CD14-positive monocyte (primary cell): ENCODE measurements around the gene CYP26C1. TPM values are rescaled to one million over a fixed set of nuclear protein-coding genes. Genes with fewer than 3 reads are reported as not detected.
A peak's percentile ranks its signal among the peaks of the same experiment; 100 is the strongest.

Experiments used
- DNase-seq, 3 donors: peaks; one replicate each; pipeline ENCODE4 v3.0.0-alpha.2; 2011 to 2022
- H2AFZ ChIP-seq: 2 replicates; pipeline ENCODE4 v1.6.0; 2012; ENCODE audit warnings: mild to moderate bottlenecking, low read depth, low read length, inconsistent platforms; ENCODE audit not compliant: insufficient read depth, poor library complexity, severe bottlenecking
- H3K27ac ChIP-seq, 2 donors: 1 replicate in 1 of 2; 2 replicates in 1 of 2; pipeline ENCODE4 v1.5.1; 2012 to 2013; ENCODE audit warnings: low read length in 2 of 2, control low read depth in 1 of 2, inconsistent platforms in 1 of 2, low read depth in 1 of 2, mild to moderate bottlenecking in 1 of 2
- H3K27me3 ChIP-seq, 2 donors: one replicate each; pipeline versions ENCODE4 v1.6.0 to v1.6.1; 2011 to 2013; ENCODE audit warnings: low read length in 2 of 2; ENCODE audit not compliant: control insufficient read depth in 2 of 2, insufficient read depth in 2 of 2
- H3K36me3 ChIP-seq, 2 donors: replicated peaks in 1 of 2; 1 replicate in 1 of 2; 2 replicates in 1 of 2; pipeline versions ENCODE4 v1.5.1 to v1.6.1; 2012 to 2013; ENCODE audit warnings: low read length in 2 of 2, control low read depth in 1 of 2, inconsistent platforms in 1 of 2, mild to moderate bottlenecking in 1 of 2; ENCODE audit not compliant: insufficient read depth in 2 of 2, control insufficient read depth in 1 of 2
- H3K4me1 ChIP-seq, 2 donors: 1 replicate in 1 of 2; 2 replicates in 1 of 2; pipeline versions ENCODE4 v1.5.1 to v1.6.1; 2012 to 2013; ENCODE audit warnings: low read length in 2 of 2, control low read depth in 1 of 2, inconsistent platforms in 1 of 2, mild to moderate bottlenecking in 1 of 2, moderate library complexity in 1 of 2; ENCODE audit not compliant: insufficient read depth in 2 of 2, control insufficient read depth in 1 of 2
- H3K4me2 ChIP-seq: replicated peaks from 2 replicates; pipeline ENCODE3; 2012; ENCODE audit warnings: low read length, moderate library complexity, mild to moderate bottlenecking; ENCODE audit not compliant: poor library complexity, severe bottlenecking; ENCODE audit errors: extremely low read depth
- H3K4me3 ChIP-seq, 3 experiments: fragments of 200-600 bp in 1 of 3; sonication (generic) in 1 of 3; replicated peaks in 1 of 3; 1 replicate in 2 of 3; 2 replicates in 1 of 3; pipeline ENCODE4 v1.5.1; 2011 to 2013; ENCODE audit warnings: low read length in 3 of 3, mild to moderate bottlenecking in 3 of 3, control low read depth in 2 of 3, low read depth in 2 of 3, inconsistent platforms in 1 of 3, moderate library complexity in 1 of 3
- H3K79me2 ChIP-seq: 2 replicates; pipeline ENCODE4 v1.6.0; 2012; ENCODE audit warnings: mild to moderate bottlenecking, control low read depth, inconsistent platforms, low read length, moderate library complexity; ENCODE audit not compliant: insufficient read depth
- H3K9ac ChIP-seq: 2 replicates; pipeline ENCODE4 v1.6.0; 2017; ENCODE audit warnings: low read length, mild to moderate bottlenecking; ENCODE audit not compliant: insufficient read depth, poor library complexity, severe bottlenecking
- H3K9me3 ChIP-seq, 2 donors: replicated peaks in 1 of 2; 1 replicate in 1 of 2; 2 replicates in 1 of 2; pipeline versions ENCODE4 v1.5.1 to v1.6.1; 2012 to 2013; ENCODE audit warnings: low read length in 2 of 2, control low read depth in 1 of 2; ENCODE audit not compliant: control insufficient read depth in 1 of 2, insufficient read depth in 1 of 2
- H4K20me1 ChIP-seq: 2 replicates; pipeline ENCODE4 v1.6.0; 2012; ENCODE audit warnings: mild to moderate bottlenecking, low read length, control low read depth, moderate library complexity; ENCODE audit not compliant: insufficient read depth
- H3K27ac Mint-ChIP-seq, 7 donors: one replicate each; pipeline ENCODE4 v1.8.0; 2020; ENCODE audit warnings: mild to moderate bottlenecking in 7 of 7, mixed read lengths in 7 of 7, moderate library complexity in 6 of 7, inconsistent platforms in 2 of 7
- H3K27me3 Mint-ChIP-seq, 3 donors: one replicate each; pipeline ENCODE4 v1.8.0; 2021 to 2022; ENCODE audit warnings: low read depth in 3 of 3, mild to moderate bottlenecking in 3 of 3, mixed read lengths in 3 of 3, moderate library complexity in 3 of 3, inconsistent platforms in 1 of 3
- H3K36me3 Mint-ChIP-seq, 2 donors: one replicate each; pipeline ENCODE4 v1.8.0; 2020; ENCODE audit warnings: mixed read lengths in 2 of 2, inconsistent platforms in 1 of 2, mild to moderate bottlenecking in 1 of 2
- H3K4me1 Mint-ChIP-seq: one replicate; pipeline ENCODE4 v1.8.0; 2020; ENCODE audit warnings: mild to moderate bottlenecking, mixed read lengths
- H3K4me3 Mint-ChIP-seq, 2 donors: one replicate each; pipeline ENCODE4 v1.8.0; 2020; ENCODE audit warnings: mild to moderate bottlenecking in 2 of 2, mixed read lengths in 2 of 2, moderate library complexity in 1 of 2
- H3K9me3 Mint-ChIP-seq, 7 donors: one replicate each; pipeline ENCODE4 v1.8.0; 2020 to 2022; ENCODE audit warnings: mixed read lengths in 7 of 7, mild to moderate bottlenecking in 6 of 7, moderate library complexity in 6 of 7, inconsistent platforms in 2 of 7
- CTCF ChIP-seq: fragments of 200-600 bp; IDR thresholded peaks from one replicate; pipeline ENCODE4 v1.8.0; 2022; ENCODE audit warnings: antibody characterized with exemption, mild to moderate bottlenecking
- WGBS: methylation state at CpG from one replicate; pipeline ENCODE4 v1.1.5; 2013; ENCODE audit warnings: missing lambda C conversion rate; ENCODE audit not compliant: insufficient coverage; 5-methylcytosine and 5-hydroxymethylcytosine counted together
- intact Hi-C, 2 donors: fragments of 100-400 bp; cut with micrococcal nuclease; formaldehyde crosslinking; loops; one replicate each; pipeline versions ENCODE4 v1.15.0 to v1.15.1; 2023
- polyA plus RNA-seq, 3 donors: library from polyadenylated mRNA; depleted of rRNA in 1 of 3; unstranded in 2 of 3; stranded (reverse) in 1 of 3; fragments of 300-500 nt in 2 of 3; fragments of >200 nt in 1 of 3; fragmentation: Illumina TruSeq in 2 of 3; gene quantifications; 1 replicate in 2 of 3; 2 replicates in 1 of 3; pipeline ENCODE4 v1.2.3, GENCODE V29; 2012 to 2021

CYP26C1 gene
- polyA plus RNA-seq, 3 donors, result not detected

- H3K36me3 Mint-ChIP-seq, result peaks cover 32 to 42% of the 10 kb centered on the region in 2 donors
- peaks cover 22% of the 10 kb centered on the region for H3K4me1 Mint-ChIP-seq
- H3K27me3 Mint-ChIP-seq, result peaks cover 58 to 66% (median 60%) of the 10 kb centered on the region in 3 donors
- Histone ChIP-seq H4K20me1 (peaks cover 19% of the 10 kb centered on the region), H3K9me3 (peaks cover 0 to 36% of the 10 kb centered on the region in 2 donors), H3K4me1 (peaks cover 8 to 18% of the 10 kb centered on the region in 2 donors), H3K36me3 (peaks cover 7 to 24% of the 10 kb centered on the region in 2 donors), H3K4me2 (no peak overlapping the region), H3K9ac (no peak overlapping the region), H3K27me3 (peaks cover 38 to 60% of the 10 kb centered on the region in 2 donors), H3K79me2 (no peaks in the 10 kb centered on the region), H2AFZ (no peak overlapping the region), H3K27ac (no peak overlapping the region), H3K4me3 (no peak overlapping the region)
- H3K4me3 Mint-ChIP-seq, result peak overlapping the region in 1 of 2 donors; percentile 92
- no peak for TF ChIP-seq CTCF
- intact Hi-C loops, result no loop called here
- 46% methylated on average over 42 of the region's 45 CpGs for WGBS
- no peak overlapping the region for H3K27ac Mint-ChIP-seq
- no peak for DNase-seq
- H3K9me3 Mint-ChIP-seq, result peaks cover 0 to 13% (median 8%) of the 10 kb centered on the region in 7 donors
Measured at GRCh38 chr10:93060887-93061593, 442 bp downstream of the CYP26C1 start.

- H3K36me3 Mint-ChIP-seq, result peaks cover 32 to 39% of the 10 kb centered on the region in 2 donors
- Histone ChIP-seq H2AFZ (no peak overlapping the region), H3K27ac (no peak overlapping the region), H3K4me3 (peak overlapping the region in 1 of 3 experiments; percentile 47), H3K4me1 (peaks cover 8 to 18% of the 10 kb centered on the region in 2 donors), H3K4me2 (peak overlapping the region; percentile 43), H3K36me3 (peaks cover 7 to 24% of the 10 kb centered on the region in 2 donors), H3K79me2 (no peaks in the 10 kb centered on the region), H3K9ac (no peak overlapping the region), H3K27me3 (peaks cover 46 to 68% of the 10 kb centered on the region in 2 donors), H3K9me3 (peaks cover 0 to 40% of the 10 kb centered on the region in 2 donors), H4K20me1 (peaks cover 19% of the 10 kb centered on the region)
- intact Hi-C loops, result no loop called here
- peaks cover 66 to 74% (median 67%) of the 10 kb centered on the region in 3 donors for H3K27me3 Mint-ChIP-seq
- no peak for DNase-seq
- H3K4me1 Mint-ChIP-seq, result peaks cover 22% of the 10 kb centered on the region
- H3K4me3 Mint-ChIP-seq, result peak overlapping the region; percentile 70 to 92
- peaks cover 0 to 13% (median 9%) of the 10 kb centered on the region in 7 donors for H3K9me3 Mint-ChIP-seq
- no peak for TF ChIP-seq CTCF
- H3K27ac Mint-ChIP-seq, result no peak overlapping the region
- WGBS, result 3% methylated on average over 45 of the region's 57 CpGs
Measured at GRCh38 chr10:93061594-93062513, 1.3 kb downstream of the CYP26C1 start.
